ENCODE measurements around the gene SLC25A26. TPM values are rescaled to one million over a fixed set of nuclear protein-coding genes. Genes with fewer than 3 reads are reported as not detected.
A peak's percentile ranks its signal among the peaks of the same experiment; 100 is the strongest.
"Not testable (repeated sequence)": the region's sequence is repeated elsewhere in the genome, so short reads cannot be mapped to it uniquely, and the experiment has no call there.

SLC25A26 gene
- total RNA-seq, 2 donors from 2014 or later = 20.7 to 22.8 TPM

DNA sequence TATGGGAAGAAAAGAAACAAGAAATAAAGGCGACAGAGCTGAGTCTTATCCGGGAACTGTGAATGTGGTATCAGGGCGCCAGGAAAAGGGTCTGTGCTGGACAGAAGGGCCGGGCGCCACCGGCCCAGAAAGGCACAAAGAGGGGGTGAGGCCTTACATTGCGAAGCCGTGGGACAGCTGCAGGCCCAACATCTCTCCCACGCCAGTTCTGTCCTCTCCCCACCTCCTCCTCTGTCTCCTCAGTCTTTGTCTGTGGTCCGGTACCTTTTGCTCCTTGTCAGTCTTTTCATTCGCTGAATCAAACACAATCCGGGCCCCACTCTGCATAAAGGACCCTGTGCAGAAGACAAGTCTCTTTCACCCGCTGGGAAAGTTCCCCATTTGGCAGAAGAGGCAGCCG lies 198.2 kb downstream of the SLC25A26 start:
- Histone ChIP-seq H3K27me3 (ENCODE audit: control insufficient read depth, insufficient read depth, low read length, poor library complexity, severe bottlenecking) (no peaks in the 10 kb centered on the region), H3K9me3 (ENCODE audit: control insufficient read depth, low read length) (peaks cover 57% of the 10 kb centered on the region), H3K4me3 (ENCODE audit: low read length) (no peak overlapping the region), H3K36me3 (ENCODE audit: control insufficient read depth, insufficient read depth, low read length) (peaks cover 70% of the 10 kb centered on the region), H3K9ac (ENCODE audit: extremely low read depth, low read length, poor library complexity, severe bottlenecking) (no peak overlapping the region), H3K4me1 (ENCODE audit: control insufficient read depth, insufficient read depth, low read length) (peaks cover 27% of the 10 kb centered on the region), H3K27ac (ENCODE audit: low read depth, low read length) (peak overlapping the region; percentile 87)
- TF ChIP-seq, protein P1, sequence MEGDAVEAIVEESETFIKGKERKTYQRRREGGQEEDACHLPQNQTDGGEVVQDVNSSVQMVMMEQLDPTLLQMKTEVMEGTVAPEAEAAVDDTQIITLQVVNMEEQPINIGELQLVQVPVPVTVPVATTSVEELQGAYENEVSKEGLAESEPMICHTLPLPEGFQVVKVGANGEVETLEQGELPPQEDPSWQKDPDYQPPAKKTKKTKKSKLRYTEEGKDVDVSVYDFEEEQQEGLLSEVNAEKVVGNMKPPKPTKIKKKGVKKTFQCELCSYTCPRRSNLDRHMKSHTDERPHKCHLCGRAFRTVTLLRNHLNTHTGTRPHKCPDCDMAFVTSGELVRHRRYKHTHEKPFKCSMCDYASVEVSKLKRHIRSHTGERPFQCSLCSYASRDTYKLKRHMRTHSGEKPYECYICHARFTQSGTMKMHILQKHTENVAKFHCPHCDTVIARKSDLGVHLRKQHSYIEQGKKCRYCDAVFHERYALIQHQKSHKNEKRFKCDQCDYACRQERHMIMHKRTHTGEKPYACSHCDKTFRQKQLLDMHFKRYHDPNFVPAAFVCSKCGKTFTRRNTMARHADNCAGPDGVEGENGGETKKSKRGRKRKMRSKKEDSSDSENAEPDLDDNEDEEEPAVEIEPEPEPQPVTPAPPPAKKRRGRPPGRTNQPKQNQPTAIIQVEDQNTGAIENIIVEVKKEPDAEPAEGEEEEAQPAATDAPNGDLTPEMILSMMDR (conservative IDR thresholded peaks at IDR 0.05) = no peak
- no peak for DNase-seq
- Mint-ChIP-seq H3K4me3 (no peak overlapping the region), H3K4me1 (peaks cover 37% of the 10 kb centered on the region), H3K9me3 (peaks cover 47% of the 10 kb centered on the region), H3K36me3 (ENCODE audit: low read depth) (peaks cover 64% of the 10 kb centered on the region), H3K27ac (no peak overlapping the region), H3K27me3 (ENCODE audit: insufficient read depth) (no peaks in the 10 kb centered on the region)
- WGBS, 2 experiments (ENCODE audit: insufficient coverage in 1 of 2, insufficient read length in 1 of 2) = 93% methylated on average over 12 to 14 of the region's 14 CpGs

GRCh38 chr3:66421144-66421543 lies 200.3 kb downstream of the SLC25A26 start:
- H3K4me1 Mint-ChIP-seq = peaks cover 31% of the 10 kb centered on the region
- not testable (repeated sequence) for H3K27me3 ChIP-seq (ENCODE audit: control insufficient read depth, insufficient read depth, low read length, poor library complexity, severe bottlenecking); DNase-seq; H3K27ac ChIP-seq (ENCODE audit: low read depth, low read length); H3K27ac Mint-ChIP-seq; H3K4me3 Mint-ChIP-seq; H3K27me3 Mint-ChIP-seq (ENCODE audit: insufficient read depth); H3K9ac ChIP-seq (ENCODE audit: extremely low read depth, low read length, poor library complexity, severe bottlenecking)
- Histone ChIP-seq H3K36me3 (ENCODE audit: control insufficient read depth, insufficient read depth, low read length) (peaks cover 54% of the 10 kb centered on the region), H3K4me3 (ENCODE audit: low read length) (peak overlapping the region; percentile 50), H3K4me1 (ENCODE audit: control insufficient read depth, insufficient read depth, low read length) (peaks cover 15% of the 10 kb centered on the region), H3K9me3 (ENCODE audit: control insufficient read depth, low read length) (peaks cover 63% of the 10 kb centered on the region)
- peaks cover 61% of the 10 kb centered on the region for H3K36me3 Mint-ChIP-seq (ENCODE audit: low read depth)
- WGBS, 2 experiments (ENCODE audit: insufficient coverage in 1 of 2, insufficient read length in 1 of 2) = 97 to 100% methylated on average over 1 to 3 of the region's 3 CpGs
- H3K9me3 Mint-ChIP-seq = peaks cover 52% of the 10 kb centered on the region

DNA sequence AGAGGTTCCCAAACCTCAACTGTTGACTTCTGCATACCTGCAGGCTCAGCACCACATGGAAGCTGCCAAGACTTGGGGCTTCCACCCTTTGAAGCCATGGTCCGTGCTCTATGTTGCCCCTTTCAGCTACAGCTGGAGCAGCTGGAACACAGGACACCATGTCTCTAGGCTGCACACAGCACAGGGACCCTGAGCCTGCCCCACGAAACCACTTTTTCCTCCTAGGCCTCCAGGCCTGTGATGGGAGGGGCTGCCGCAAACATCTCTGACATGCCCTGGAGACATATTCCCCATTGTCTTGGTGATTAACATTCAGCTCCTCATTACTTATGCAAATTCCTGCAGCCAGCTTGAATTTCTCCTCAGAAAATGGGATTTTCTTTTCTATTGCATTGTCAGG lies 201.1 kb downstream of the SLC25A26 start:
- not testable (repeated sequence) for H3K27me3 ChIP-seq (ENCODE audit: control insufficient read depth, insufficient read depth, low read length, poor library complexity, severe bottlenecking); DNase-seq; H3K27ac Mint-ChIP-seq; H3K27ac ChIP-seq (ENCODE audit: low read depth, low read length); H3K4me3 Mint-ChIP-seq; H3K27me3 Mint-ChIP-seq (ENCODE audit: insufficient read depth); H3K4me1 ChIP-seq (ENCODE audit: control insufficient read depth, insufficient read depth, low read length); H3K9ac ChIP-seq (ENCODE audit: extremely low read depth, low read length, poor library complexity, severe bottlenecking)
- 93 to 94% methylated on average over 2 to 3 of the region's 3 CpGs for WGBS, 2 experiments (ENCODE audit: insufficient coverage in 1 of 2, insufficient read length in 1 of 2)
- Histone ChIP-seq H3K36me3 (ENCODE audit: control insufficient read depth, insufficient read depth, low read length) (peaks cover 52% of the 10 kb centered on the region), H3K4me3 (ENCODE audit: low read length) (peak overlapping the region; percentile 20), H3K9me3 (ENCODE audit: control insufficient read depth, low read length) (peaks cover 63% of the 10 kb centered on the region)
- peaks cover 28% of the 10 kb centered on the region for H3K4me1 Mint-ChIP-seq
- H3K9me3 Mint-ChIP-seq = peaks cover 52% of the 10 kb centered on the region
- H3K36me3 Mint-ChIP-seq (ENCODE audit: low read depth) = peaks cover 61% of the 10 kb centered on the region

- no peaks in the 10 kb centered on the region for H3K27me3 ChIP-seq (ENCODE audit: control insufficient read depth, insufficient read depth, low read length, poor library complexity, severe bottlenecking)
Measured at GRCh38 chr3:66423791-66424190, 203.0 kb downstream of the SLC25A26 start.

More at GRCh38 chr3:66423791-66424190, 203.0 kb downstream of the SLC25A26 start:
- 70 to 84% methylated on average over 2 to 3 of the region's 3 CpGs for WGBS, 2 experiments (ENCODE audit: insufficient coverage in 1 of 2, insufficient read length in 1 of 2)
- Histone ChIP-seq H3K4me1 (ENCODE audit: control insufficient read depth, insufficient read depth, low read length) (no peaks in the 10 kb centered on the region), H3K9me3 (ENCODE audit: control insufficient read depth, low read length) (peaks cover 58% of the 10 kb centered on the region), H3K27ac (ENCODE audit: low read depth, low read length) (no peak overlapping the region), H3K36me3 (ENCODE audit: control insufficient read depth, insufficient read depth, low read length) (peaks cover 51% of the 10 kb centered on the region), H3K9ac (ENCODE audit: extremely low read depth, low read length, poor library complexity, severe bottlenecking) (no peak overlapping the region), H3K4me3 (ENCODE audit: low read length) (no peak overlapping the region)
- Mint-ChIP-seq H3K4me1 (peaks cover 24% of the 10 kb centered on the region), H3K36me3 (ENCODE audit: low read depth) (peaks cover 52% of the 10 kb centered on the region), H3K9me3 (peaks cover 52% of the 10 kb centered on the region), H3K27ac (no peak overlapping the region), H3K27me3 (ENCODE audit: insufficient read depth) (no peaks in the 10 kb centered on the region), H3K4me3 (no peak overlapping the region)
- DNase-seq = no peak
- TF ChIP-seq, protein P1 (conservative IDR thresholded peaks at IDR 0.05) = no peak

All from endodermal cell (in vitro differentiated cells).